Activated T-helper 9 cell treated with anti-CD3 and anti-CD28 coated beads, Interleukin-2, amount 50 U/mL, for 16 hours (primary cell): ENCODE measurements around the gene MEIOB.

ENCODE experiments used
- DNase-seq: peaks from one replicate; pipeline ENCODE4 v3.0.0-alpha.2; 2020; ENCODE audit warnings: low read depth

The MEIOB gene

GRCh38 chr16:1787322-1788094 is 84.5 kb downstream of the MEIOB start:
- DNase-seq: no peak

- DNase-seq: no peak
These were observed 85.0 kb downstream of the MEIOB start for GRCh38 chr16:1787056-1787321.

GRCh38 chr16:1786242-1787055 is 85.5 kb downstream of the MEIOB start:
- DNase-seq: no peak

- no peak for DNase-seq
These were observed 86.2 kb downstream of the MEIOB start for GRCh38 chr16:1785846-1786170.

- DNase-seq: no peak
These were observed 86.8 kb downstream of the MEIOB start for GRCh38 chr16:1784977-1785845.
